Sigmoid colon (tissue), 4 donors: ENCODE data around the gene GCNA.

Experiments used
- POLR2A ChIP-seq, 2 donors: fragments of 450-650 bp; IDR thresholded peaks; one replicate each; pipeline ENCODE4 v1.6.1; 2016; ENCODE audit warnings: antibody characterized with exemption in 2 of 2, mild to moderate bottlenecking in 2 of 2, moderate library complexity in 2 of 2
- POLR2AphosphoS5 ChIP-seq, 4 donors: sonication (generic); formaldehyde crosslinking; IDR thresholded peaks; one replicate each; pipeline ENCODE4 v1.6.1; 2017; ENCODE audit warnings: antibody characterized with exemption in 4 of 4
- TF ChIP-seq, protein P1 (sequence below), 4 experiments: fragments of 450-650 bp in 3 of 4; fragments of 200-600 bp in 1 of 4; IDR thresholded peaks; one replicate each; pipeline ENCODE4 v1.5.1; 2016 to 2019; ENCODE audit warnings: antibody characterized with exemption in 4 of 4, mild to moderate bottlenecking in 3 of 4, moderate library complexity in 2 of 4

DNA sequence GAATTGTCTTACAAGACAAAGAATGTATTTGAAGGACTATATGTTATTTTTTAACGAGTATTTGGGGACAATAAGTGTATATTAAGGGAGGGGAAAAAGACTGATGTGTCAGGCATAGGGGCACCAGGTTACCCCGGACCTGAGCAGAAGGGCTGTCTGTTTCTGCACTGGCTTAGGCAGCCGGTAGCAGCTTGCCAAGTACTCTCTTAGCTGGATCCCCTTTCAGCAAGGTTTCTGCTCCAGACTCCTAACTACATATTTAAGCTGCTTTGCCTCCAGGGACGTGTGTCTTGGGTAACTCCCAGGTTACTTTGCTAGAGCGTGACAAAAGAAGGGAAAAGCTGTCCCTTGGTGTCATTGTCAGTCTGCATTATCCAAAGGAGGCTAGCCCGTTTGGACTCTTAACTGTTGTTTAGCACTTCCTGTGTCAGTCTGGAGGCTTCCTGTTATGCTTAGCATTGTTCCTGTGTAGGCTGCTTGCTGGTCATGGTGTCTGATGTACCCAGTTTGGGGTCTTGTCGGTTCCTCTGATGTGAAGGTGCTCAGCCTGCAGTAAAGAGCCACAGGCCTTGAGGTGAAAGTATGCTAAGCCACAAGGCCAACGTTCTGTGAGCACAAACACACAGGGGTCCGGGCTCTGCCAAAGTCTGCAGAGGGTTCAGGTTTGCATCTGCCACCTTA lies 28.4 kb downstream of the GCNA start:
- TF ChIP-seq, protein P1, sequence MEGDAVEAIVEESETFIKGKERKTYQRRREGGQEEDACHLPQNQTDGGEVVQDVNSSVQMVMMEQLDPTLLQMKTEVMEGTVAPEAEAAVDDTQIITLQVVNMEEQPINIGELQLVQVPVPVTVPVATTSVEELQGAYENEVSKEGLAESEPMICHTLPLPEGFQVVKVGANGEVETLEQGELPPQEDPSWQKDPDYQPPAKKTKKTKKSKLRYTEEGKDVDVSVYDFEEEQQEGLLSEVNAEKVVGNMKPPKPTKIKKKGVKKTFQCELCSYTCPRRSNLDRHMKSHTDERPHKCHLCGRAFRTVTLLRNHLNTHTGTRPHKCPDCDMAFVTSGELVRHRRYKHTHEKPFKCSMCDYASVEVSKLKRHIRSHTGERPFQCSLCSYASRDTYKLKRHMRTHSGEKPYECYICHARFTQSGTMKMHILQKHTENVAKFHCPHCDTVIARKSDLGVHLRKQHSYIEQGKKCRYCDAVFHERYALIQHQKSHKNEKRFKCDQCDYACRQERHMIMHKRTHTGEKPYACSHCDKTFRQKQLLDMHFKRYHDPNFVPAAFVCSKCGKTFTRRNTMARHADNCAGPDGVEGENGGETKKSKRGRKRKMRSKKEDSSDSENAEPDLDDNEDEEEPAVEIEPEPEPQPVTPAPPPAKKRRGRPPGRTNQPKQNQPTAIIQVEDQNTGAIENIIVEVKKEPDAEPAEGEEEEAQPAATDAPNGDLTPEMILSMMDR (IDR thresholded peaks at IDR 0.05) = no peak
- TF ChIP-seq POLR2A (IDR thresholded peaks at IDR 0.05) = no peak
- TF ChIP-seq POLR2AphosphoS5 (IDR thresholded peaks at IDR 0.05) = no peak
